Mucosa of rectum (tissue), 2 donors: ENCODE results near the gene PRSS36.

Experiments
- H3K27ac ChIP-seq, 2 donors: one replicate each; pipeline ENCODE4 v1.7.0; 2013; ENCODE audit warnings: inconsistent platforms in 2 of 2, low read depth in 2 of 2, low read length in 2 of 2
- H3K27me3 ChIP-seq, 2 donors: one replicate each; pipeline ENCODE4 v1.7.0; 2013; ENCODE audit warnings: low read length in 2 of 2; ENCODE audit not compliant: control insufficient read depth in 2 of 2, insufficient read depth in 2 of 2
- H3K36me3 ChIP-seq, 2 donors: one replicate each; pipeline ENCODE4 v1.7.0; 2013; ENCODE audit warnings: low read length in 2 of 2; ENCODE audit not compliant: control insufficient read depth in 2 of 2, insufficient read depth in 2 of 2
- H3K4me1 ChIP-seq, 2 donors: one replicate each; pipeline ENCODE4 v1.7.0; 2013; ENCODE audit warnings: low read length in 2 of 2, mild to moderate bottlenecking in 1 of 2; ENCODE audit not compliant: control insufficient read depth in 2 of 2, insufficient read depth in 2 of 2
- H3K4me3 ChIP-seq, 2 donors: one replicate each; pipeline ENCODE4 v1.7.0; 2013; ENCODE audit warnings: low read length in 2 of 2
- H3K9ac ChIP-seq, 2 donors: one replicate each; pipeline ENCODE4 v1.7.0; 2013; ENCODE audit warnings: low read length in 2 of 2, low read depth in 1 of 2, mild to moderate bottlenecking in 1 of 2
- H3K9me3 ChIP-seq, 2 donors: one replicate each; pipeline ENCODE4 v1.7.0; 2013; ENCODE audit warnings: low read length in 2 of 2; ENCODE audit not compliant: control insufficient read depth in 2 of 2
- donor health status: healthy.
- donor health status: Normal muscosa, but diverticular disease.

Gene PRSS36

DNA sequence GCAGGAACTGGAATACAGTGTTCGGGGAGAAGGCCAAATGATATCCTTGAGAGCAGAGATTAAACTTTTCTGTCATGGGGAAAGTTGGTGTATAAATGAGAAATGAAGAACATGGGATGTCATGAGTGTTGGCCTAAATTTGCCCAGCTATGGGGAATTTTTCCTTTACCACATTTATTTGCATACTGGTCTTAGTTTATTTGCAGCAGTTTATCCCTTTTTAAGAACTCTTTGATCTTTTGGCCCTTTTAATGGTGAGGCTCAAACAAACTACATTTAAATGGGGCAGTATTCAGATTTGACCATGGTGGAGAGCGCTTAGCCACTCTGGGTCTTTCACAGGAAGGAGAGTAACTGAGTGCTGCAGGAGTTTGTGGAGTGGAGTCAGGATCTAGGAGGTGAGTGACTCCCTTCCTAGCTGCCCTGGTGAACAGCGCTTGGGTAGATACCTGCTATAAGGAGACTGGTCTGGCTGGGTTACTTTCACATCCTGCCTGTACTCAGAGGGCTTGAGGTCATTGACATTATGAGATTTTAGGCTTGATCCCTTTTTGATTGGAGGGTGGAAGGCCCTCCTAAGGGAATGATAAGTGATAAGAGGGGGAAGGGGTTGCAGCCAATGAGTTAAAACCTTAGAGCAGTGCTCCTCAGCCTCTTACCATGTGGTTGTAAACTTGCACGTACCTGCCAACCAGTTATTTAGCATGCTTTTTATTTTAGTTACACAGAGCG is 42.0 kb upstream of the PRSS36 start:
- H3K27me3 ChIP-seq, result no peaks in the 10 kb centered on the region
- no peak overlapping the region for H3K4me3 ChIP-seq
- H3K9ac ChIP-seq, result no peak overlapping the region
- H3K4me1 ChIP-seq, result peaks cover 0 to 2% of the 10 kb centered on the region in 2 donors
- peaks cover 83 to 92% of the 10 kb centered on the region in 2 donors for H3K36me3 ChIP-seq
- H3K27ac ChIP-seq, result no peak overlapping the region
- H3K9me3 ChIP-seq, result no peaks in the 10 kb centered on the region

DNA sequence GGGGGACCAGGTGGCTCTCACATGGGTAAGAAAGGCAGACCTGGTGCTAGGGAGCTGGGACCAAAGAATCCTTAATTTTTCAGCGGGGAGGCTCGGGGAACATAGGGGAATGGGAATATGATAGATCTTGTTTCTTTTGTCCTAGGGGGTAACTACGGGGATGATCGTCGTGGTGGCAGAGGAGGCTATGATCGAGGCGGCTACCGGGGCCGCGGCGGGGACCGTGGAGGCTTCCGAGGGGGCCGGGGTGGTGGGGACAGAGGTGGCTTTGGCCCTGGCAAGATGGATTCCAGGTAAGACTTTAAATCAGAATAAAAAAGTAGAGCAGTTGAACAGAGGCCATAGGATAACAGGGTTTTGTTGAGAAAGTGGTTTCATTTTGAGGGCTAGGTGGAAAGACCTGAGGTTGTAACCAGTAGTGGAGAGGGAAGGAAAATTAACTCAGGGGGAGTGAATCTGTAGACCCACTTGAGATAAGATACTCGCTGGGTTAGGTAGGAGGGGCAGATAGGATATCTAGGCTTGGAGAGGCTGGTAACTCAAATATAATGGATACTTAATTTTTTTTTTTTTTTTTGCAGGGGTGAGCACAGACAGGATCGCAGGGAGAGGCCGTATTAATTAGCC is 41.1 kb upstream of the PRSS36 start:
- Histone ChIP-seq H3K27ac (no peak overlapping the region), H3K27me3 (no peaks in the 10 kb centered on the region), H3K9ac (no peak overlapping the region), H3K36me3 (peaks cover 89 to 95% of the 10 kb centered on the region in 2 donors), H3K9me3 (no peaks in the 10 kb centered on the region), H3K4me1 (peaks cover 0 to 2% of the 10 kb centered on the region in 2 donors), H3K4me3 (no peak overlapping the region)

DNA sequence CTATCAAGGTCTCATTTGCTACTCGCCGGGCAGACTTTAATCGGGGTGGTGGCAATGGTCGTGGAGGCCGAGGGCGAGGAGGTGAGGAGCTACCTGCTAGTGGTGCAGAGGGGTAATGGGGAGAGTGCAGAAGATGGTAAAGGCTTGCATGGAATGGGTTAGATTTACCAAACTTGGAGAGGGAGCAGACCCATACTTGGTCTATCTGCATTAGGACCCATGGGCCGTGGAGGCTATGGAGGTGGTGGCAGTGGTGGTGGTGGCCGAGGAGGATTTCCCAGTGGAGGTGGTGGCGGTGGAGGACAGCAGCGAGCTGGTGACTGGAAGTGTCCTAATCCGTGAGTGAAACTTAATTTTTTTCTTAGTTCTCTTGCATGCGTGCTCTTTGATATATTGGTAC is 40.2 kb upstream of the PRSS36 start:
- H3K4me3 ChIP-seq, result no peak overlapping the region
- H3K4me1 ChIP-seq, result peaks cover 0 to 2% of the 10 kb centered on the region in 2 donors
- no peak overlapping the region for H3K9ac ChIP-seq
- peaks cover 94 to 95% of the 10 kb centered on the region in 2 donors for H3K36me3 ChIP-seq
- H3K27ac ChIP-seq, result no peak overlapping the region
- H3K9me3 ChIP-seq, result no peaks in the 10 kb centered on the region
- H3K27me3 ChIP-seq, result no peaks in the 10 kb centered on the region

DNA sequence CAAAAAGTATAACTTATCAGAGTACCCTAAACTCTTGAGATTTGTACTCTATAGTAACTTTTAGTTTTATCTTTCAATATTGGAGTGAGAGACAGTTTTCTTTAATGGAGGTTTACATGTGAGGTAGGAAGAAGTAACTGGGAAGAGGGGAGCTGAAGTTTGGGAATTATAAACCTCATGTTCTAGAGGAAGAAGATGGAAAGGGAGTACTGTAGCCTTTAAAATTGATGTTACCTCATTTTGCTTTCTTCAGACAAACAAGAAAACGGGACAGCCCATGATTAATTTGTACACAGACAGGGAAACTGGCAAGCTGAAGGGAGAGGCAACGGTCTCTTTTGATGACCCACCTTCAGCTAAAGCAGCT is 39.5 kb upstream of the PRSS36 start:
- Histone ChIP-seq H3K36me3 (peaks cover 94 to 96% of the 10 kb centered on the region in 2 donors), H3K4me3 (no peak overlapping the region), H3K27ac (no peak overlapping the region), H3K9ac (no peak overlapping the region), H3K4me1 (peaks cover 0 to 2% of the 10 kb centered on the region in 2 donors), H3K27me3 (no peaks in the 10 kb centered on the region), H3K9me3 (no peaks in the 10 kb centered on the region)

DNA sequence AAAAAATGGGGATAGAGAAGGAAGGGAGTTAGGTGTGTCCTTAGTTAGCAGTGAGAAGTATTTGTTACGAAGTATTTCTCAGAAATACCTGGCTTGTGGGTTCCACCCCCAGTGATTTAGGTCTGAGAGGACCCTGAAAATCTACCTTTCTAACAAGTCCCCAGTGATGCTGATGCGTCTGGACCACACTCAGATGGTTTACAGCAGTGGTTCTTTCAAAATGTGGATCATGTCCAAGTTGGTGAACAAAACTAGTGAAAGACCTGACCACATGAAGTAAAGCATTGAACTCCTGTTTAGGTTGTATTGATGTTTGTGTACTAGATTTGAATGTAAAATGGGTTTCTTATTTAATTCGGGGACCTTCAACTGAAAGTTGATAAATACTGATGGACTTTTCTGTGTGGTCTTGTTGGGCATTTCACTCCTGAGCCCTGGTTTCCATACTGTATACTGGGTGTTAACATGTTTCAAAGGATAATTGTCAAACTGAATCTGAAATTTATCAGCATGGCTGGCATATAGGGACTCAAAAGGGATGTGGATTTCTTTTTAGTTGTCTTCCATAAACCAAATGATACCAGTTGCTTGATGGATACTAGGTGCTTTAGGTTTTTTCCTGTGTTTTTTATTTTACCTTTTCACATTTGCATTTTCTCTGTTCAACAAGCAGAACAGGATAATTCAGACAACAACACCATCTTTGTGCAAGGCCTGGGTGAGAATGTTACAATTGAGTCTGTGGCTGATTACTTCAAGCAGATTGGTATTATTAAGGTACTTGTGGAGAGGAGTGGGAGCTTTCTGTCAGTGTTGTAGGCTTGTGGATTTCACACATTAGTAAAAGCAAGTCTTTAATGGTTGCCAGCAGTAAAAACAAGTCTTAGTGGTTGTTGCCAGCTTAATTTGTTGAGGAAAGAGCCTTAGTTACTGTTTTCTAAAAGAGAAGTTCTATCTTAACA is 38.9 kb upstream of the PRSS36 start:
- H3K9ac ChIP-seq, result no peak overlapping the region
- H3K4me1 ChIP-seq, result peaks cover 0 to 2% of the 10 kb centered on the region in 2 donors
- no peak overlapping the region for H3K4me3 ChIP-seq
- H3K36me3 ChIP-seq, result peaks cover 94 to 96% of the 10 kb centered on the region in 2 donors
- H3K9me3 ChIP-seq, result no peaks in the 10 kb centered on the region
- H3K27me3 ChIP-seq, result no peaks in the 10 kb centered on the region
- no peak overlapping the region for H3K27ac ChIP-seq

DNA sequence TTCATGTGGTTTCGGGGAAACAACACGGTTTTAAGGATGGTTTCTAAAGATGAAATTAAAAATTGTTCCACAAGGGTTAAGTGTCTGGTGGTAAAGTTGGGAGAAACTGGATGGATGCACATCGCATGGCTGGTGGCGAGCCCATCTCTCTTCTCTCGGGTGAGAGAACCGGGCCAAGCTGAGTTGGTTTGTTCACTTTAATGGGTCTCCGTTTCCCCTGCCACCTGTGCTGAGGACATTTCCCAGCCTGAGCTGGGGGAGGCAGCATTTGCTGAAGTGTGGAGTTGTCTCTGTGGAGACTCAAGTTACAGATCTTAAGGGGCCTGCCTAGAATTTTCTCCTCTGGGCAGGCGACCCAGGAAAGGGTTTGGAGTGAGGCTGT is 37.9 kb upstream of the PRSS36 start:
- Histone ChIP-seq H3K27me3 (no peaks in the 10 kb centered on the region), H3K9me3 (no peaks in the 10 kb centered on the region), H3K36me3 (peaks cover 91 to 97% of the 10 kb centered on the region in 2 donors), H3K4me3 (no peak overlapping the region), H3K9ac (no peak overlapping the region), H3K4me1 (peaks cover 0 to 4% of the 10 kb centered on the region in 2 donors), H3K27ac (no peak overlapping the region)

DNA sequence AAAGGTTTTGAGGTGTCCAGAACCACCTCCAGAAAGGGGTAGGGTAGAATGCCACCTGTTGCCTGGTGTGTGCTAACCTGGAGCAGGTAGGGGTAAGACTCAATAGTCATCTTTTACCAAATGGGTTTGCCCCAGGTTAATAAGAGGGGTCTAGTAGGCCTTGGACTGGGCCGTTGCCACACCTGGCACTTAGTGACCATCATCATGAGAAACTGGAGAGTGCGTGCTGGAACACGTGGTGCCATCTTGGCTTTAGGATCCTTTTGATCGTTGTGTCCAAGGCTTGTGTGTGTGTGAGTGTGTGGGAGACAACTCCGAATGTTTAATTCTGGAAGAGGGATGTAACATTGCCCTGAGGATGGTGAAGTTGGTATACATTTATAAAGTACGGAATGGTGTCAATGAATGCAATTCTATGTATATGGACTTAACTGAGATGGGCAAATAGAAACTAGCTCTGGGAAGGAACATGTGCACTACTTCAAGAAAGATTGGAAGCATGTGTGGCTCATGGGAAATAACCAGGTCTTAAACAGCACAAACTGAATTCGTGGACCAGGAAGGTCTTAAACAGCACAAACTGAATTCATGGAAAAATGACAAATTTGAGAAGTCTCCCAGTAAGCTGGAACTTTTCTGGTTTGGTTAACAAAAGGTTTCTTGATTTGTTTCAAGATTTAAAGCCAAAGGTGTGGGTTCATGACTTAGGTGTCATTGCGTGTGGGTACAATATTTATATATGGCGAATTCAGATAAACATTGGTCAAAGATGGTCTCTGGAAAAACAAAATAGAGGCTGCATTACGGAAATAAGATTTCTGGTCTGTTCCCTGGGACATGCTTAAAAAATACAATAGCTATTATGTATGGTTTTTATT is 37.3 kb upstream of the PRSS36 start:
- no peak overlapping the region for H3K9ac ChIP-seq
- no peaks in the 10 kb centered on the region for H3K9me3 ChIP-seq
- H3K27me3 ChIP-seq, result no peaks in the 10 kb centered on the region
- H3K4me1 ChIP-seq, result peaks cover 5 to 11% of the 10 kb centered on the region in 2 donors
- H3K27ac ChIP-seq, result no peak overlapping the region
- H3K36me3 ChIP-seq, result peaks cover 91 to 95% of the 10 kb centered on the region in 2 donors
- no peak overlapping the region for H3K4me3 ChIP-seq

DNA sequence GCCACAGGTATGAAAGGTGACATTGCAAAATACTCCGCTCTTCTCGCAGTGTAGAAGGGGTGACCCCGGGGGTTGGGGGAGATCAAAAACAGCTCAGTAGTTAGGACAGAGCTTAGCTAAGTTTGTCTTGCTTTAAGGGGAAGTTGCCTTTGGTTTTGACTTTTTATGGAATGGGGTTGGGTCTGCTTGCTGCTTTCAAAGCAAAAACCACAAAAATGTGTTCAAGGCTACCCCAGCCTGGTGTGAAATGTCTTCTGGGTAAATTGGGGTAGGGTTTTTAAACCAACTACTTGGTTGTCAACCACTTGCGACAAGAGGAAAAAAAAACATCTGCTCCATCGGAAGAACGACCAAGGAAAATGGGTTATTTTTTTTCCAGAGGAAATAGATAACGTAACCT is 36.3 kb upstream of the PRSS36 start:
- Histone ChIP-seq H3K9ac (no peak overlapping the region), H3K4me3 (no peak overlapping the region), H3K27ac (no peak overlapping the region), H3K36me3 (peaks cover 82 to 85% of the 10 kb centered on the region in 2 donors), H3K27me3 (no peaks in the 10 kb centered on the region), H3K9me3 (no peaks in the 10 kb centered on the region), H3K4me1 (peaks cover 15 to 16% of the 10 kb centered on the region in 2 donors)

DNA sequence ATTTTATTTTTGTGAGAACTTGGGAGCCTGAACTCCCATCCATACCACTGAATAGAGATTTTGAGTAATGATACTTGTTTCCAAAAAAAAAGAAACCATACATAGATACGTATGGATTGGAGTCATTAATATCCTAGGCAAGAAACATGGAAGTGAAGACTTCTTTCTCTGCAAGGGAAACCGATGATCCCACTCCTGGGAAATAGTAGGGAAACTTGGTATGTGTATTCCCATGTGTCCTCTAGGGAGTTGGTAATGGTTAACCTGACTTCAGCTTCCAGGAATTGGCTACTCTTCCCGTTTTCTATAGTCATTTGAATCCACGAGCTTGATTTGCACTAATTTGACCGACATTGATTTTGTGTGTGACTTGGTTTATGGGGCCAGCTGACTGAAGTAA is 35.5 kb upstream of the PRSS36 start:
- H3K27ac ChIP-seq, result no peak overlapping the region
- peaks cover 16 to 17% of the 10 kb centered on the region in 2 donors for H3K4me1 ChIP-seq
- peaks cover 74 to 76% of the 10 kb centered on the region in 2 donors for H3K36me3 ChIP-seq

More for the DNA sequence above, 35.5 kb upstream of the PRSS36 start:
- H3K27me3 ChIP-seq, result no peaks in the 10 kb centered on the region
- H3K9me3 ChIP-seq, result no peaks in the 10 kb centered on the region
- H3K4me3 ChIP-seq, result no peak overlapping the region
- H3K9ac ChIP-seq, result no peak overlapping the region
